Measurements from ENCODE around the gene GGA1.

Gene GGA1, protein sequence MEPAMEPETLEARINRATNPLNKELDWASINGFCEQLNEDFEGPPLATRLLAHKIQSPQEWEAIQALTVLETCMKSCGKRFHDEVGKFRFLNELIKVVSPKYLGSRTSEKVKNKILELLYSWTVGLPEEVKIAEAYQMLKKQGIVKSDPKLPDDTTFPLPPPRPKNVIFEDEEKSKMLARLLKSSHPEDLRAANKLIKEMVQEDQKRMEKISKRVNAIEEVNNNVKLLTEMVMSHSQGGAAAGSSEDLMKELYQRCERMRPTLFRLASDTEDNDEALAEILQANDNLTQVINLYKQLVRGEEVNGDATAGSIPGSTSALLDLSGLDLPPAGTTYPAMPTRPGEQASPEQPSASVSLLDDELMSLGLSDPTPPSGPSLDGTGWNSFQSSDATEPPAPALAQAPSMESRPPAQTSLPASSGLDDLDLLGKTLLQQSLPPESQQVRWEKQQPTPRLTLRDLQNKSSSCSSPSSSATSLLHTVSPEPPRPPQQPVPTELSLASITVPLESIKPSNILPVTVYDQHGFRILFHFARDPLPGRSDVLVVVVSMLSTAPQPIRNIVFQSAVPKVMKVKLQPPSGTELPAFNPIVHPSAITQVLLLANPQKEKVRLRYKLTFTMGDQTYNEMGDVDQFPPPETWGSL

DNA sequence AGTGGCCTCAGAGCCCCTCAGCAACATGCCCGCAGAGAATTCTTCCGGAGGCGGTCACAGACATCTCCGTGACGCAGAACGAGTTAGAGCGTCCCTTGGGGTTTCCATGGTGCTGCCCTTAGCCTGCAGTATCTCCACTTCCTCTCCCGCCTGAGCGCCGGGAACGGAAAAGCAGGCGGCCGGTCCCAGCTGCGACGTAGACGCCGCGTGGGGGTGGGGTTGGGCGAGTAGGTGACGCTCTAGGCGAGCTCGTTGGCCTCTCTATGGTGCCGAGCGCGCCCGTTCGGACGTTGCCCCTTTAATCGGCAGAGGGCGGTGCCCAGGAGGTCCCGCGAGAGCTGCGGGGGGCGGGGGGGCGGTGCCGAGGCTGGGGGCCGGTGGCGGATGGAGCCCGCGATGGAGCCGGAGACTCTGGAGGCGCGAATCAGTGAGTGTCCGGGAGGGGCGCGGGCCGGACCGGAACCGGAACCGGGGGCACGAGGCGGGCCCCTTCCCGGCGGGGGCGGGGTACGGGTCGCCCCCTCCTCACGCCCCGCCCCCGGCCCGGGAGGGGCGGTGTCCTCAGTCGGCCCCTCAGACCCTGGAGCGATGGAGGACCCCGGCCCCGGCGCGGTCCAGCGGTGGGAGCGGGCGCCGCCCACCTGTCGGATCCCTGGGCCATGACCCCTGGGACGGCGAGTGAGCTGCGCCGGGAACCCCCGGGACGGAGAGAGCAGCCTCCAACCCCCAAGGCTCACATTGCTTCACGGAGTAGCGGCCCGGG lies at the start of gene GGA1:
TSS of gene GGA1 (plus strand) at position 358 of the 763 bp plus-strand sequence. CDS start at position 385, 27 bp downstream.
- Histone ChIP-seq H3K4me2 (ENCODE audit: low read depth, low read length) (peak within 1 kb of the TSS; percentile 99), H3K36me3 (replicated peaks; ENCODE audit: insufficient read depth, low read length) (no peaks in the 10 kb centered on the region), H2AFZ (ENCODE audit: low read length) (peak within 1 kb of the TSS; percentile 90), H3K9me3 (replicated peaks; ENCODE audit: insufficient read depth, low read length) (no peaks in the 10 kb centered on the region), H3K4me3 (ENCODE audit: low read length) (peak within 1 kb of the TSS; percentile 98), H3F3A (ENCODE audit: insufficient read depth, low read length) (peaks cover 17% of the 10 kb centered on the region), H3K4me1 (ENCODE audit: low read length) (peaks cover 7% of the 10 kb centered on the region; the same call in 1 of the 2 replicates), H4K20me1 (ENCODE audit: insufficient read depth, low read length) (no peaks in the 10 kb centered on the region), H3K27ac (ENCODE audit: low read length) (peak within 1 kb of the TSS; percentile 94), H3K9ac (ENCODE audit: low read length) (peak within 1 kb of the TSS; percentile 85), H3K79me2 (ENCODE audit: low read length) (peaks cover 37% of the 10 kb centered on the region), H3K9me2 (replicated peaks; ENCODE audit: insufficient read depth, low read length) (no peaks in the 10 kb centered on the region), H3K27me3 (replicated peaks; ENCODE audit: insufficient read depth, low read length) (peaks cover 12% of the 10 kb centered on the region)
- TF ChIP-seq CTCF (IDR thresholded peaks at IDR 0.05; ENCODE audit: low read length) (no peak), EZH2 (optimal IDR thresholded peaks at IDR 0.05; ENCODE audit: low read depth, low read length) (no peak), EZH2phosphoT487 (IDR thresholded peaks at IDR 0.05; ENCODE audit: low read length) (no peak)
- peak; percentile 96 for DNase-seq

DNA sequence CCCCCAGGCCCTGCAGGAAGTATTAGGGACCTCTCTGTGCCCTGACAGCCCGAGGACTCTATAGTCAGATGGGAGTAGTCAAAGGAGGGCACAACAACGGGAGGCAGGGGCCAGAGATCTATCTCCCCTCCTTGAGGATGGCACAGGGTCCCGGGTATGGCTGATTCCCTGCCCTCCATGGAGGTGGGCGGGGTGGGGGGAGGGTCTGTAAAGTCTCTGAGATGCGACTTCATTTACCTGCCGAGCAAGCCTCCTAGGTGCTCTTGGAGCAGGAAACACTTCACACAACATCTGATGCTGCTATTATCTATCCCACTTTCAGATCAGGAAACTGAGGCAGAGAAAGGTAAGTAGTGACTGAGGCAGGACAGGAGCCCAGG lies 49.1 kb upstream of the GGA1 start:
- Histone ChIP-seq H3K9me2 (replicated peaks; ENCODE audit: insufficient read depth, low read length) (no peaks in the 10 kb centered on the region), H3K4me2 (ENCODE audit: low read depth, low read length) (no peak overlapping the region), H3K4me1 (ENCODE audit: low read length) (peaks cover 9% of the 10 kb centered on the region), H3K36me3 (replicated peaks; ENCODE audit: insufficient read depth, low read length) (no peaks in the 10 kb centered on the region), H3F3A (ENCODE audit: insufficient read depth, low read length) (no peaks in the 10 kb centered on the region), H3K27me3 (replicated peaks; ENCODE audit: insufficient read depth, low read length) (peaks cover 64% of the 10 kb centered on the region), H3K4me3 (ENCODE audit: low read length) (no peak overlapping the region), H3K27ac (ENCODE audit: low read length) (no peak overlapping the region), H4K20me1 (ENCODE audit: insufficient read depth, low read length) (no peaks in the 10 kb centered on the region), H3K9me3 (replicated peaks; ENCODE audit: insufficient read depth, low read length) (no peaks in the 10 kb centered on the region), H3K79me2 (ENCODE audit: low read length) (no peaks in the 10 kb centered on the region), H3K9ac (ENCODE audit: low read length) (no peak overlapping the region), H2AFZ (ENCODE audit: low read length) (no peak overlapping the region)
- DNase-seq = no peak
- TF ChIP-seq EZH2 (optimal IDR thresholded peaks at IDR 0.05; ENCODE audit: low read depth, low read length) (no peak), CTCF (IDR thresholded peaks at IDR 0.05; ENCODE audit: low read length) (no peak), EZH2phosphoT487 (IDR thresholded peaks at IDR 0.05; ENCODE audit: low read length) (no peak)

DNA sequence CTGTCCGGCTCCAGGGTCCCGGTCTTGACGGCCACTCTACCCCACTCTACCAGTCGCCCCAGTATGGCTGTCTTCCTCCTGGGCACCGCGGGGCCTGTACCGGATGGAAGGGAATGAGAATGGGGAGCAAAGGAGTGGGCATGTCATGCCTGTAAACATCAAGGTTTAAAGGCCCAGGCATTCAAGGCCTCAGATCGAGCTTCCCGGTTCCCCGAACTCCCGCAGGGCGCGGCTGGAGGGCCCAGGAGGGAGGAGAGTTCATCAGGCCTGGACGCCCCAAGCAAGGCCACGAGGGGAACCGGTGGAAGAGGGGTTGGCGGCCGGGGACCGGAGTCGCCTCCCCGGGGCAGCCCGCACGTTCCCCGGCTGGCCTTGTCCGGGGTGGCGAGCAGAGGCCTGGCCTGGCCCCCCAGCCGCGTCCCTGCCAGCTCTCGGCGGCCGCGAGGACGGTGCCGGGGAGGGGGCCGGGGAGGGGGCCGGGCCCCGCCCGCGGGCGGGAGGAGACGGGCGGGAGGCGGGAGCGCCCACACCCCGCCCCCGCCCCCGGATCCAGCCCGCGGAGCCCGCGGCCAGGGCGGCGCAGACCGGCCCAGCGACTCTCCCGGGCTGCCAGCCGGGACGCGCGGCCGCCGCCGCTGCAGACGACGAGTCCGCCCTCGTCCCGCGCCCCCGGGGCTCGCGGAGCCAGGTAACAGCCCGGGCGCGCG lies 48.6 kb upstream of the GGA1 start, which contains the start of gene CDC42EP1:
TSS of gene CDC42EP1 (plus strand) at position 580 of the 707 bp plus-strand sequence. CDS start 5,870 bp downstream, outside the sequence.
- H3K9me2 ChIP-seq (replicated peaks; ENCODE audit: insufficient read depth, low read length) = no peaks in the 10 kb centered on the region
- no peak within 1 kb of the TSS for H3K9ac ChIP-seq (ENCODE audit: low read length)
- TF ChIP-seq CTCF (IDR thresholded peaks at IDR 0.05; ENCODE audit: low read length) (no peak), EZH2 (optimal IDR thresholded peaks at IDR 0.05; ENCODE audit: low read depth, low read length) (no peak), EZH2phosphoT487 (IDR thresholded peaks at IDR 0.05; ENCODE audit: low read length) (no peak)
- no peak within 1 kb of the TSS; the same call in 1 of the 2 replicates for H3K4me2 ChIP-seq (ENCODE audit: low read depth, low read length)
- H3K36me3 ChIP-seq (replicated peaks; ENCODE audit: insufficient read depth, low read length) = no peaks in the 10 kb centered on the region
- H3K27ac ChIP-seq (ENCODE audit: low read length) = no peak within 1 kb of the TSS
- H3K4me1 ChIP-seq (ENCODE audit: low read length) = peaks cover 9% of the 10 kb centered on the region
- no peaks in the 10 kb centered on the region for H3F3A ChIP-seq (ENCODE audit: insufficient read depth, low read length)
- DNase-seq = no peak
- peaks cover 62% of the 10 kb centered on the region for H3K27me3 ChIP-seq (replicated peaks; ENCODE audit: insufficient read depth, low read length)
- no peaks in the 10 kb centered on the region for H4K20me1 ChIP-seq (ENCODE audit: insufficient read depth, low read length)
- no peak within 1 kb of the TSS for H3K4me3 ChIP-seq (ENCODE audit: low read length)
- no peaks in the 10 kb centered on the region for H3K79me2 ChIP-seq (ENCODE audit: low read length)
- H3K9me3 ChIP-seq (replicated peaks; ENCODE audit: insufficient read depth, low read length) = no peaks in the 10 kb centered on the region
- no peak within 1 kb of the TSS for H2AFZ ChIP-seq (ENCODE audit: low read length)
